Measurements from ENCODE around the gene SPEF2.

The SPEF2 gene

GRCh38 chr5:35860686-35861085, 243.0 kb downstream of the SPEF2 start:
- peak; percentile 8 for FAIRE-seq

- FAIRE-seq = no peak
Measured at GRCh38 chr5:35861718-35862117, 244.1 kb downstream of the SPEF2 start.

GRCh38 chr5:35862126-35862525, 244.5 kb downstream of the SPEF2 start:
- FAIRE-seq = no peak

- FAIRE-seq = no peak
Measured at GRCh38 chr5:35863159-35863558, 245.5 kb downstream of the SPEF2 start.

All from endometrium (tissue), 2 donors.